Endothelial cell (in vitro differentiated cells): ENCODE data around the gene DCLK1. TPM values are rescaled to one million over a fixed set of nuclear protein-coding genes. Genes with fewer than 3 reads are reported as not detected.

Experiments
- DNase-seq: peaks from one replicate; pipeline ENCODE4 v3.0.0; 2021; ENCODE audit warnings: low spot score
- H3K27ac Mint-ChIP-seq: one replicate; pipeline ENCODE4 v1.8.0; 2021; ENCODE audit warnings: mixed read lengths, inconsistent platforms; ENCODE audit not compliant: unreplicated experiment
- H3K27me3 Mint-ChIP-seq: one replicate; pipeline ENCODE4 v1.8.0; 2021; ENCODE audit warnings: mild to moderate bottlenecking, moderate library complexity, mixed read lengths, inconsistent platforms; ENCODE audit not compliant: unreplicated experiment
- H3K36me3 Mint-ChIP-seq: one replicate; pipeline ENCODE4 v1.8.0; 2021; ENCODE audit warnings: mild to moderate bottlenecking, low read depth, mixed read lengths, inconsistent platforms; ENCODE audit not compliant: unreplicated experiment
- H3K4me1 Mint-ChIP-seq: one replicate; pipeline ENCODE4 v1.8.0; 2021; ENCODE audit warnings: mild to moderate bottlenecking, mixed read lengths, inconsistent platforms; ENCODE audit not compliant: unreplicated experiment
- H3K4me3 Mint-ChIP-seq: one replicate; pipeline ENCODE4 v1.8.0; 2021; ENCODE audit warnings: mild to moderate bottlenecking, mixed read lengths, inconsistent platforms; ENCODE audit not compliant: unreplicated experiment
- H3K9me3 Mint-ChIP-seq: one replicate; pipeline ENCODE4 v1.8.0; 2021; ENCODE audit warnings: mixed read lengths, inconsistent platforms; ENCODE audit not compliant: unreplicated experiment
- total RNA-seq: library from RNA; stranded (reverse); fragmentation: NEBNext Ultra II Directional; extraction: Animal tissue kit (Norgen Biotek cat#: 25700); gene quantifications from one replicate; pipeline ENCODE4 v1.2.1, GENCODE V29; 2021; ENCODE audit not compliant: unreplicated experiment
- TF ChIP-seq, protein P1 (sequence below): fragments of 200-600 bp; sonication (generic); IDR thresholded peaks from one replicate; pipeline ENCODE4 v1.5.0; 2021; ENCODE audit warnings: antibody characterized with exemption; ENCODE audit not compliant: unreplicated experiment

The DCLK1 gene
- total RNA-seq, 1 donor from 2014 or later = 1.6 TPM

DNA sequence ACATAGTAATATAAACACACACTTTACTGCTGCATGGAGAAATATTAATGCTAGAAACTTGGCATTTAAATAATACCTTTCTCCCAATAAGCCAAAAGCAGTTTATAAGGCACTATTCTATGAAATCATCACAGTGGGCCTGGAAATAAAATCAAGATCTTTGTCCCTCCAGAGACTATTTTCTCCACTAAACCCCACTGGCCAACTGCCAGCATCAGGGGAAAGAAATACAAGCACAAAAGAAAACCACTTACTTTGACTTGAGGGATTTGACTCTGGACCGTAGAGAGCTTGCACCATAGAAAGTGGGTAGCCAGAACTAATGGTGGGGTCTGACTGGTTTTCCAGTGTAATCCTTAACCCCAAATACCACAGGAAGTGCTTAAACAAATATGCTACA lies 71.9 kb downstream of the DCLK1 start:
- TF ChIP-seq, protein P1, sequence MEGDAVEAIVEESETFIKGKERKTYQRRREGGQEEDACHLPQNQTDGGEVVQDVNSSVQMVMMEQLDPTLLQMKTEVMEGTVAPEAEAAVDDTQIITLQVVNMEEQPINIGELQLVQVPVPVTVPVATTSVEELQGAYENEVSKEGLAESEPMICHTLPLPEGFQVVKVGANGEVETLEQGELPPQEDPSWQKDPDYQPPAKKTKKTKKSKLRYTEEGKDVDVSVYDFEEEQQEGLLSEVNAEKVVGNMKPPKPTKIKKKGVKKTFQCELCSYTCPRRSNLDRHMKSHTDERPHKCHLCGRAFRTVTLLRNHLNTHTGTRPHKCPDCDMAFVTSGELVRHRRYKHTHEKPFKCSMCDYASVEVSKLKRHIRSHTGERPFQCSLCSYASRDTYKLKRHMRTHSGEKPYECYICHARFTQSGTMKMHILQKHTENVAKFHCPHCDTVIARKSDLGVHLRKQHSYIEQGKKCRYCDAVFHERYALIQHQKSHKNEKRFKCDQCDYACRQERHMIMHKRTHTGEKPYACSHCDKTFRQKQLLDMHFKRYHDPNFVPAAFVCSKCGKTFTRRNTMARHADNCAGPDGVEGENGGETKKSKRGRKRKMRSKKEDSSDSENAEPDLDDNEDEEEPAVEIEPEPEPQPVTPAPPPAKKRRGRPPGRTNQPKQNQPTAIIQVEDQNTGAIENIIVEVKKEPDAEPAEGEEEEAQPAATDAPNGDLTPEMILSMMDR = no peak
- Mint-ChIP-seq H3K27ac (no peak overlapping the region), H3K4me3 (no peak overlapping the region), H3K9me3 (no peaks in the 10 kb centered on the region), H3K4me1 (no peaks in the 10 kb centered on the region), H3K27me3 (no peaks in the 10 kb centered on the region), H3K36me3 (no peaks in the 10 kb centered on the region)
- no peak for DNase-seq

DNA sequence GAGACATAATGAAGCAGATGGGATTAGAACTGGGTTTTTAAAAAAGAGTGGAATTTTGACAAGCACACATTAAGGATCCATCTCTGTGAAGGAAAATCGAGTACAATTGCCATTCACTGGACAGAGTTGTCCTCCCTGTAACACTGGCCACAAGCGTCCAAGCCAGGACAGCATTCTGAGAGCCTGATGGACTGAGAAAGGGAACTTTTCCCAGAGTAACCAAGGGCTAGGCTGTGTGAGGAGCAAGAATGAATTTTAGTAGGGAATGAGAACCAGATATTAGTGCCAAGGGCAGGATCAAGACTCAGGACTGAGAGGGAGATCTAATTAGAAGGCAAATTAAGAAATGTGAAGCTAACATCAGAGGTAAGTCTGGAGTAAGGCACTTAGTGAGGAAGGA lies 73.1 kb downstream of the DCLK1 start:
- Mint-ChIP-seq H3K4me3 (no peak overlapping the region), H3K27ac (no peak overlapping the region), H3K27me3 (peaks cover 3% of the 10 kb centered on the region), H3K9me3 (no peaks in the 10 kb centered on the region), H3K4me1 (no peaks in the 10 kb centered on the region), H3K36me3 (no peaks in the 10 kb centered on the region)
- no peak for DNase-seq
- TF ChIP-seq, protein P1 = no peak

DNA sequence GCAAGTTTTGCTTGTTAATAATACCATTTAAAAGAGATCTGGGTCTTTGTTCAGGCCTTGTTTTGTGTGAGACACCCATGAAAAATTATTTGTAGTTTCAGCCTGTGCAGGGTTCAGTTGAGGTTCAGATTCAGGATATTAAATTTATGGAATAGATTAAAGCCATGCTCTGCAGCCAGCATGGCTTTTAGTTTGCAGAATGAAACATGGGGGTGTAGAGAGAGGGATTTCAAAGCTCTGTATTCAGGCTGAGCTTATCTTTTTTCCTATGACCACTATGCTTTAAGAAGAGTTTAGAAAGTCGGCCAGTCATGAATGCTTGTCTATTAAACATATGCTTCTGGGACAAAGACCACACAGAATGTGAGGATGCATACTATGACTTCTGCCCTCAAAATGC lies 73.6 kb downstream of the DCLK1 start:
- no peak overlapping the region for H3K27ac Mint-ChIP-seq
- TF ChIP-seq, protein P1 = no peak
- peaks cover 3% of the 10 kb centered on the region for H3K27me3 Mint-ChIP-seq
- H3K4me3 Mint-ChIP-seq = no peak overlapping the region
- H3K36me3 Mint-ChIP-seq = no peaks in the 10 kb centered on the region
- no peaks in the 10 kb centered on the region for H3K9me3 Mint-ChIP-seq
- no peaks in the 10 kb centered on the region for H3K4me1 Mint-ChIP-seq
- no peak for DNase-seq

DNA sequence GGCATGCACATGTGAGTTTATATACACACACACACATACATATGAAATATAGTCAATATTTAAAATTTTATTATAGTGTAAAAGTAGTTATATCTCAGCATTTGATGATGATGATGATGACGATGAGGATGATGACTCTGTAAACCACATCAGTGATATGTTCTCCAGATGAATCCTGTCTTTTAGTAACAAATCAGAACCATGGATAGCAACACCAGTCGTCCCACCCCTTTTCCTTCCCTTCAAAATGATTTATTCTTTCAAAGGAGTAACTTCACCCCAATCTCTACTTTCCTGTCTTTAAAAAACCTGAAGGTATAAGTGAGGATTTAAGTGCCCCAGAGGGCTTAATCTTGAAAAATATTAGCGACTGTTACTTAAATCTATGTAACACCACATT lies 74.1 kb downstream of the DCLK1 start:
- TF ChIP-seq, protein P1 = no peak
- H3K4me3 Mint-ChIP-seq = no peak overlapping the region
- H3K9me3 Mint-ChIP-seq = no peaks in the 10 kb centered on the region
- no peaks in the 10 kb centered on the region for H3K4me1 Mint-ChIP-seq
- H3K27me3 Mint-ChIP-seq = peaks cover 3% of the 10 kb centered on the region
- DNase-seq = no peak
- no peak overlapping the region for H3K27ac Mint-ChIP-seq
- H3K36me3 Mint-ChIP-seq = no peaks in the 10 kb centered on the region

DNA sequence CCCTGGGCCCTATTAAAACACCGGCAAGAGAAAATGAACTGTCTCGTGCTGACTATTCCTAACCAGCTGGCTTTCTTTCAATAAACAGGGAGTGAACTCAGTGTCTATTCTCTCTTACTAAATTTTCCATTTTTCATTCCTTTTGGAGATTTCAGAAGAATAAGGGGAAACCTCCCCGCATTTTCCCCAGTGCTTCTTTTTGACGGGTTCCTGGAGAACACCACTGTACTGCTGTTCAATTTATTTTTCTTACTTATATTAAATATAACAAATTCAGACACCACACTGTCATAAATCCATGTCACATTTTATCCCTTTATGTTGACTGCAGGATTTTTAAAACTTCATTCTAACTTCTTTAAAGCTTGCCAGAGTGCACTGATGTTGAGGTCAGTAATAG lies 75.8 kb downstream of the DCLK1 start:
- H3K9me3 Mint-ChIP-seq = no peaks in the 10 kb centered on the region
- TF ChIP-seq, protein P1 = no peak
- no peak overlapping the region for H3K4me3 Mint-ChIP-seq
- DNase-seq = no peak
- no peak overlapping the region for H3K27ac Mint-ChIP-seq
- H3K27me3 Mint-ChIP-seq = peaks cover 3% of the 10 kb centered on the region
- no peaks in the 10 kb centered on the region for H3K36me3 Mint-ChIP-seq
- no peaks in the 10 kb centered on the region for H3K4me1 Mint-ChIP-seq
